HG03064 (cell line): Measurements from ENCODE around the gene HIGD1B.

Source experiments
- ATAC-seq: cut with Tn5 transposase; IDR thresholded peaks from one replicate; pipeline ENCODE4 v1.9.1; 2021; ENCODE audit warnings: low read depth; ENCODE audit not compliant: unreplicated experiment

HIGD1B gene

GRCh38 chr17:44832805-44833204, 14.9 kb upstream of the HIGD1B start:
- no peak for ATAC-seq

DNA sequence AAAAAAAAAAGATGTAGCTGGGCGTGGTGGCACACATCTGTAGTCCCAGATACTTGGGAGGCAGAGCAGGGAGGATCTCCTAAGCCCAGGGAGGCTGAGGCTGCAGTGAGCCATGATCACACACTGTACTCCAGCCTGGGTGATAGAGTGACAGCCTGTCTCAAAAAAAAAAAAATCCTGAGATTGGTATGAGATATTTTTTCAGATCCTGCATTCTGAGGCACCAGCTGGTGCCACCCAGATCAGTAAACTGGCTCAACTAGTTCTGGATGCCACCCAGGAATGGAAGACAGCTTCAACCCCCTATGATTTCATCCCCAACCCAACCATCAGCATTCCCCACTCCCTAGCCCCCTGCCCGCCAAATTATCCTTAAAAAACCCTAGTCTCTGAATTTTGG, 10.5 kb upstream of the HIGD1B start:
- no peak for ATAC-seq

DNA sequence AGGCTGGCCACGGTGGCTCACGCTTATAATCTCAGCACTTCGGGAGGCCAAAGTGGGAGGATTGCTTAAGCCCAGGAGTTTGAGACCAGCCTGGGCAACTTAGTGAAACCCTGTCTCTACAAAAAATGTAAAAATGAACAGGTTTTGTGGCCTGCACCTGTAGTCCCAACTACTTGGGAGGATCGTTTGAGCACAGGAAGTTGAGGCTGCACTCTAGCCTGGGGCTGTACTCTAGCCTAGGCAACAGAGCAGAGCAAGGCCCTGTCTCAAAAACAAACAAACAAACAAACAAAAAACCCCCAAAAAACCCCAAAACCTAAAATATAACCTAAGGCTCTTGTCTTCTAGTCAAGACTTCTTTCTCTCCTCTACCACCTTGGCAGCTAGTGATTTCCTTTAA, 7.4 kb upstream of the HIGD1B start:
- ATAC-seq: no peak

- ATAC-seq: no peak
These were observed 6.7 kb upstream of the HIGD1B start for GRCh38 chr17:44840936-44841335.

- no peak for ATAC-seq
These were observed 4.9 kb upstream of the HIGD1B start for GRCh38 chr17:44842748-44843147.

DNA sequence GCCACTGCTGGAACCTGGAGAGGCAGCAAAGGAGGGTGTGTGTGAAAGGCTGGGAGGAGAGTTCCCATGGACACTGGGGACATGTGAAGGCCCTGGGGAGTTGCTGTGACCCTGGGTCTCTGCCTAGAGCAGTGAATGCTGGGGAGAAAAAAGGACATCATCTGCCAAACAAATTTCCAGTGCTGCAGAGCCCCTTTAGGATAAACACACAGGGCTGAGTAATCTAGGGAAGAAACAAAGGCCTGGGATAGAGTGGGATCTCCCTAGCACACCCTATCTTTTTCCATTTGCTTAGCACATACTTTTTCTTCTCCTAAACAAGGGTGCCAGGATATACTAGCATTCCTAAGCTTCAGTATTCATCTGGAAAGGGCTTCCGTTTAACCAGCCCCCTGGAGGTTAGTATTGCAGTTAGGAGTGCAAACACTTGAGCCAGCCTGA, 3.3 kb upstream of the HIGD1B start:
- ATAC-seq: no peak

- no peak for ATAC-seq
These were observed 1.5 kb upstream of the HIGD1B start for GRCh38 chr17:44846206-44846605.

- no peak for ATAC-seq
These were observed 643 bp downstream of the HIGD1B start for GRCh38 chr17:44848257-44848795.

DNA sequence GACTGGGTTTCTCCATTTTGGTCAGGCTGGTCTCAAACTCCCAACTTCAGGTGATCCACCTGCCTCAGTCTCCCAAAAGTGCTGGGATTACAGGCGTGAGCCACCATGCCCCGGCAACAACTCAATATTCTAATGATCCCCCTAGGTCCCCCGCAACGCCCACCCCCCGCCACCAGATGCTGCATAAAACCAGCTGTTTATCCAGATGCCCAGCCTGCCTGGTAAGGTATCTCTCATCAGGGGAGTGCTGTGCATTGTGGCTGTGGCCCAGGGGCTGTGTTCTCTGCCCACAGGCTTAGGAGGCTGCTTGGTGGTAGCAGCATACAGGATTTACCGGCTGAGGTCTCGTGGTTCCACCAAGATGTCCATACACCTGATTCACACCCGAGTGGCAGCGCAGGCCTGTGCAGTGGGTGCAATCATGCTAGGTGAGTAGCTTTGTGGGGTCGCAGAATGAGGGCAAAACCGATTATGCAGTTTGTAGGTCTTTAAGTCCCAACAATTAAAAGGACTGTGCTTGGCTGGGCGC, 1.3 kb downstream of the HIGD1B start:
- no peak for ATAC-seq

DNA sequence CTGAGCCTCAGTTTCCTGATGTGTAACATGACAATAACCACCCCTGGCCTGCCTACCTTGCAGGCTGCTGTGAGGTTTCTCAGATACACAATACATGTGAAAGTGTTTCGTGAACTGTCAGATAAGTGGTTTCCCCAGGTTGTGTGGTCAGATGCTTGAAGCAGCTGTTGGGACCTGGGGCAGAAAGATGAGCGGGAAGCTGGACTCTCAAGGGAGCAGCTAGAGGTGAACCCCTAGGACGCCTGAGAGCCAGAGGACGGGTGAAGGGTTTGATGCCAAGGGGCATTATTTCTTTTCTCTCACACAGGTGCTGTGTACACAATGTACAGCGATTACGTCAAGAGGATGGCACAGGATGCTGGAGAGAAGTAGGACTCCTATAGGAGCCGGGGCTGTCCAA, 2.3 kb downstream of the HIGD1B start:
- ATAC-seq: no peak

- ATAC-seq: no peak
These were observed 2.9 kb downstream of the HIGD1B start for GRCh38 chr17:44850612-44851011.

DNA sequence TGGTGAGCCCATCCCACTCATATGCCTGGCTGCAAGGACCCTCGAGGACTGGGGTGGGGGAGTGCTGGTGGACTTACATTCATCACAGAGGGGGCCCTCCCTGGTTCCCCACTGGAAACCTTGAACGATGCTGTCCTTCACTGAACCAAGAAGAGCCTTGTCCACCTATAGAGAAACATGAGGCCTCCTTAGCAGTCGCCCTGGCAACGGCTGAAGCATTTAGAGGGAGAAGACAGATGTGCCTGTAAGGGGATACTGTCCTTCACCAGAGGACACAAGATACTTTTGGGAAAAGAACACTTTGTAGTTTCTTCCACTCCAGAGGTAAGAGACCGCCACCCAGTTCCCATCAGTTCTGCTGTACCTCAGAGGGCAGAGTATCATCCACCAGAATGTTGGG, 6.5 kb downstream of the HIGD1B start:
- ATAC-seq: no peak

DNA sequence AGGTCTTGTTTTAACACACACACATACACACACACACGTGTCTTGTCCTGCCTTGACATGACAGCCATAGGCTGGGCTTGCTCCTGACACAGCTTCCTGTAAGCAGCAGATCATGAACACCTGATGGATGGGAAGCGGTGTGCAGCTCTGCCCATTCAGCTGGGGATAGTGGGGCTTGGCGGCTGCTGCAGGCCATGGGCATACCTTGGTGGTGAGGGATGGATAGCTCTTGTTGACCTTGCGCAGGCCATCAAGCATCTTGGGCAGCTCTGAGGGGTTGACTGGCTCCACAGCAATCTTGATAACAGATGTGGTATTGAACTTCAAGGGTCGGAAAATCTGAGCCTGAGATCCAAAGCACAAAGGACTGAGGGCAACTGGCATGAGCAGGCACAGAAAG, 12.0 kb downstream of the HIGD1B start:
- ATAC-seq: no peak

- ATAC-seq: no peak
These were observed 14.7 kb downstream of the HIGD1B start for GRCh38 chr17:44862278-44862914.

DNA sequence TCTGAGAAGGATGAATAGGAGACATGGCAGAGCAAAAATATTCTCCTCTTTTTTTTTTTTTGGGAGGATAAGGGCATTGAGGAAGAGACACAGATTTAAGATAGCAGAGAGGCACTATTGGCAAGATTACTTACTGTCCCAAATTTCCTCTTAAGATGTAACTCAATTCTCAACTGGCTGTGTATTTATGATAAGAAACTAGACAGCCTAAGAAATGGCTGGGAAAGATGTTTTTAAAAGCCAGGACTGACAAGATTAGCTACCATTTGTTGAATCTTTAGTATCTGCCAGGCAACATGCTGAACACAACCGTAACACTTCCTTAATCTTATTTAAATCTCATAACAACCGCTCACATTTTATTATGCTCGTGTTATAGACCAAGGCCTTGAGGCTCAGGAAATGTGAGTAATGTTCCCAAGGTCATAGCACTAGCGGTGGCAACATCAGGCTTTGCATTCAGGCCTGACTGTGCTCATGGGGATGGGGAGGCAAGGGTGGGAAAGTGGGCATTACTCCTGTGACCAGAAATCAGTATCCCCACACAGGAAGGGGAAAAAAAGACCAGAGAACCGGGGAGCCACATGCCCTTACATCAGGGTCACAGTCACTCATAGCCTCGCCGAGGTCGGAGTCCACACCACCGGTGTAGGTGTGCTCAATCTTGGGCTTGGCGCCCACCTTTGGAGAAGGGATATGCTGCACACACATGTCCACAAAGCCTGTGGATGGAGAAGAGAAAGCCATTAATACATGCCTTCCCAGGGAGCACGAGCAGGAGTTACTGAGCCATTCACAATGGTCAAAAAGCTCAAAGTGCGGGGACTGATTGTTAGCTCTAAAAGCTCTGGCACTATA, 15.6 kb downstream of the HIGD1B start:
- no peak for ATAC-seq

DNA sequence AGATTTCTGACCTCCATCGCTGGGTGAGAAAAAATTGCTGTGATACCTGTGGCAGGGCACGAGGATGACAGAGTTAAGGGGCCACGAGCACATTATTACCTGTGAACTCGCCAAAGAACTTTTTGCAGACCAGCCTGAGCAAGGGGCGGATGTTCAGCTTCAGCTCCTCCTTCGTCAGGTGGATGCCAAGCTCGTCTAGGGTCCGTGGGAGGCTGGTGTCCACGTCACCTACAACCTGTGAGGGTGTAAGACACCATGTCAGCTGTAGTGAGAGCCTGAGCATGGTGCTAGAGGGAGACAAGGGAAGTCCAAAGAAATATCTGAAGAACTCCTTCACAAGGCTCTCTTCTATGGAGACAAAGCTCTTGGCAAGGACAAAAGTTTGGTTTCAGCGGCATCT, 17.1 kb downstream of the HIGD1B start:
- no peak for ATAC-seq

GRCh38 chr17:44865231-44865660, 17.6 kb downstream of the HIGD1B start:
- no peak for ATAC-seq

DNA sequence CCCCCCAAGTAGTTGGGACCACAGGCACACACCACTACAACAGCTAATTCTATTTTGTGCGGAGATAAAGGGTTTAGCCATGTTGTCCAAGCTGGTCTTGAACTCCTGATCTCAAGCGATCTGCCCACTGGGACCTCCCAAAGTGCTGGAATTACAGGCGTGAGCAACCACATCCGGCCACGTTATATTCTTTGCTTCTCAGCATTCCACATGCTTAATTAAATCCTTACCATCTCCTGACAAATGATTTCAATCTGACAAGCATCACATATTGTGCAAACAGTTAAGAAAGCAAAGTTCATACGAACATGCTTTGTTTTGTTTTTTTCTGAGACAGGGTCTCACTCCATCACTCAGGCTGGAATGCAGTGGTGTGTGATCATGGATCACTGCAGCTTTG, 18.2 kb downstream of the HIGD1B start:
- ATAC-seq: no peak

DNA sequence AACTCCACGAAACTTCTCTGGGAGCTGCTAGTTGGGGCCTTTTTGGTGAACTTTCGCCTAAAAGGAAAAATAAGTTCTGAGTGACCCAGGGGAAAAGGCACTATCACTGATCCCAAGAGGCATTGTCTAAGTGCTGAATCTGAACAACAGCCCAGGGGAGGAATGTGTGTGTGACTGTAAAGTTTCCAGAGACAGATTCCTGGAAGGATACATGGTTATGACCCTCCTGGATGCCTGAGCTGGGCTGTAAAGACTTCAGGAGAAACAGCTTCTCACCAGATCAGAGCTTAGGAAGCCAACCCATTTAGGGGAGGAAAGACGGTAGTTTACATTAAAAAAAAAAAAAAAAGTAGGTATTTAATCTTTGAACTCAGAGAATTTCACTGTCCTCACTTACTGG, 20.2 kb downstream of the HIGD1B start:
- ATAC-seq: no peak

DNA sequence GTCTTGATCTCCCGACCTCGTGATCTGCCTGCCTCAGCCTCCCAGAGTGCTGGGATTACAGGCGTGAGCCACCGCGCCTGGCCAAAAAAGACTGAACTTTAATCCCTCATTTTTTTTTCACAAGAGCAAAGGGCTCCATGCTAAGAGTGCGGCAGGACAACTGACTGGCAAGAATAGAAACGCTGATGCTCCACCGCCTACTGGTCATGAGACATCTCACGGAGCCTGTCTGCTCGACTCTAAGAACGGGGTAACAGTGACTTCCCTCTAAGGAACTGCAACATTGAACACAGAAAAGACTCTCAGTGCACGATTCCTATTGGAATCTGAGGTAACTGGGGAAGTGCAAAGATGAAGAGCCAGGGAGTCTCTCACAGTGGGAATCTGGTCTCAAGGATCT, 23.9 kb downstream of the HIGD1B start:
- ATAC-seq: no peak

DNA sequence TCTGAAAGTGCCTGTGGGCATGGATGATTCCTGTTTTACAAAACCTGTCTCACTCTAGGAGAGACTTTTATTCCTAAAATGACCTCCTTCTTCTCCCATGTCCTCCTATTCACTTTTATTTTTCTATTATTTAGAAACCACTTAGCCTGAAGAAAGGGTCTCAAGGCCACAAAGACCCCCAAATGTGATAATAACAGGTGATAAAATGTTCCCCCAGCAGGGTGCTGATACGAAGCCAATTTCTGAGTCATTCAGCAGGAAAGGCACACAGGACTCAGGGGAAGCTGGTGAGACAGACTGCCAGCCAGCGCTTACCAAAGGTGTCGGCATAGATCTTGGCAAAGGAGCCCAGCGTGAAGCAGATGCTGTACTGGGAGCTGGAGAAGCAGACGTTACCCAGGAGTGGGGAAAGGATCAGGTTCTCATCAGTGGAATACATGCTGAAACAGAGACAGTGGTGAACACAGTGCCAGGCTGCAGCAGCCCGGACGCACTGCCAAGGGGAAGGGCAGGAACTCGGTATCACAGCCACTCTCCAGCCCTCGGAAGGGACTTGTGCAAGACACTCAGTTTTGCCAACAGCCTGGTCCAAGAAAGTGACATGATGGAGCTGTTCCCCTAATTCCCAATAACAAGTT, 24.6 kb downstream of the HIGD1B start:
- no peak for ATAC-seq
